ENCODE data around the gene RASL10A.

Gene RASL10A

DNA sequence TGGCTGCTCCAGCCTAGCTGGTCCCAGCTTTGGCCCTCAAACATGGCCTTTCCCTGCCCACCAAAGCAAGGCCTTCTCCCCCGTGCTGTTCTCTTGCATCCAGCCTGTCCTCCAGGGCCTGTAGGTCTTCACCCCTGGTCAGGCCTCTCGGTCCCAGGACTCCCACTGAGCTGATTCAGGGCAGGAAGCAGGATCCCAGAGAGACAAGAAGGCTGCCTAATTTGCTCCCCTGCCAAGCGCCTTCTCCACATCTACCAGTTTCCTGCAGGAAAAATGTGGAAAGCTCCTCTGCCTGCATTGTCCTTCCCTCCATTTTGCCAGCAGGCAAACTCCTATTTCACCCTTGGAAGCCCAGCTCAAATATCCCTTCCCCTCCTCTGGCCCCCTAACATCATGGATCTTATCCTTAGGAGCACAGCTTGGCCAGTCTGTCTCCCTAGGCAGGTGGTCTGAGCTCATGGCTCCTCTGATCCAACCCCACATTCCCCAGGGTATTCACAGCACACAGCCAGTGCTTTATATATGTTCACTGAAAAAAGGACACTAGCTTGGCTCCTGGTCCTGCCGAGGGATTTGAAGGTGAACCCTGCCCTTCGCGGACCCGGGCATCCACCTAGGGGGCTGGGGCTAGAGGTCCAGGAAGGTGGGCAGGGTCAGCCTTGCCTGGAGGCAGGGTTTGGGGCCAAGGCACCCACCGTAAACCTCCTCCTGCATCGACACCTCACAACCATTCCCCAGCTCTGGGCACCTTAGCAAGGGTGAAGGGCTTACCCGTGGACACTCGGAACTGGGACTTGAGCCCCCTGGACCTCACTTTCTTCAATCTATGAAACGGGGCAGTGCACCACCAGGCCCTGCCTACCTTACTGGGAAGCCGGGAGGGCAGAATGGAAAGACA, 48.7 kb downstream of the RASL10A start:
- DNase-seq, result no peak

DNA sequence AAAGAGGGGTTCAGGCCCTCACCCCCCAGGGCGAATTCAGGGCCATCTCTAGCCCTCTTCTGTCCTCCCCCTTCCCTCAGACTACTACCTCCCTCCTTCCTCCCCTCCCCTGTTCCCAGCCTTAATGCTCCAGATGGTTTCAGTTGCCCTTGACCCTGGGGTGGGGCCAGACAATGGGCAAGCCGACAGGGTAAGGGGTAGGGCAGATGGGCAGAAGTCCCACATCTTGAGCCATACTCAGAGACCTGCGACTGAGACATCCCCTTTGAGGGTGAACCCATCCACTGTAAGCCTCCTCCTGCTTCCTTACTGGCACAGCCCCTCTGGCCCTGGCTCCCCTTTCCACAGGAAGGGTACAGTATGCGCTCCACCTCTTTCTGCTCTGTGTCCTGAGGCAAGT, 49.6 kb downstream of the RASL10A start:
- no peak for DNase-seq

DNA sequence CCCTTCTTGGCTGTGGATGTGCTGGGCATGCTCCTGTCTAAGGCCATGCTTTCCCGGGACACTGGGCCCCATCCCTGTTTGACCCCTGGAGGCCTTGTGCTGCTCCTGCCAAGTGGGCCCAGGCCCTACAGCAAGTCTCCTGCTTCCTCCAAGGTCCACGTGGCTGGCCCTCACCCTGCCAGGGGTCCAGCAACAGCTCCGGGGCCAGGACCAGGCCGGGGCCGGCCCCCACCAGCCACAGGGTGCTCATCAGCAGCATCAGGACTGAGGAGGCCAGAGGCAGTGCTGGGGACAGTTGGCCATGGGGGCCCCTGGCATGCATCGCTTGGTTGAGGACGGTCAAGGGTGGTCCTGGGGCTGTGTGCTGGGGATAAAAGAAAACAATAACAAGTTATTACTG, 50.2 kb downstream of the RASL10A start:
- DNase-seq, result no peak

DNA sequence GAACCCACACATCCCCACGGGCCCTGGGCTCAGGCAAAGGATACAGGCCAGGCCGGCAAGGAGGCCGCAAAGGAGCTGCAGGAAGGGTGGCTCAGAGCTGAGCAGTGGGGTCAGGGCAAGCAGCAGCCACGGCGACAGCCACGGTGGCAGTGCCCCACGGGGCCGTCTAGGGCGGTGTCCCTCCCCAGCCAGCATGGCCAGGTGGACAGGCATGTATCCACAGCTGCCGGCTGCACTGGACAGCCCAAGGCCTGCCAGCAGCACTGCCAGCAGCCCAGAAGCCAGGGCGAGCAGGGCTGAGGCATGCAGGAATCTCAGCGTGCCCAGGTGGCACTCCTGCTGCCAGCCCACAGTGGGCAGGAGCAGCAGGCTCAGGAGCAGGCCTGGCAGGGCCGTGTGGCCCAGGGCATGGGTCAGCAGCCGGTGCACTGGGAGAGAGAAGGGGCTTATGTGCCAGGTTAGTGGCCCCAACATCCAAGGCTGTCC, 51.7 kb downstream of the RASL10A start:
- DNase-seq, result no peak

All from NCI-H226 (cell line).